LNCAP (cell line): Measurements from ENCODE around the gene CXCR4.

Experiments used
- CTCF ChIP-seq: fragments of 450-650 bp; IDR thresholded peaks from 2 replicates; pipeline ENCODE4 v1.5.1; 2017; ENCODE audit warnings: mild to moderate bottlenecking

Gene CXCR4

GRCh38 chr2:136130511-136130910, 12.6 kb upstream of the CXCR4 start:
- TF ChIP-seq CTCF, result no peak

GRCh38 chr2:136130045-136130444, 12.1 kb upstream of the CXCR4 start:
- no peak for TF ChIP-seq CTCF

- TF ChIP-seq CTCF, result no peak
Observed at GRCh38 chr2:136129601-136130000, 11.7 kb upstream of the CXCR4 start.

- TF ChIP-seq CTCF, result no peak
Observed at GRCh38 chr2:136128905-136129304, 11.0 kb upstream of the CXCR4 start.

GRCh38 chr2:136128366-136128765, 10.4 kb upstream of the CXCR4 start:
- TF ChIP-seq CTCF, result no peak

GRCh38 chr2:136127356-136127755, 9.4 kb upstream of the CXCR4 start:
- TF ChIP-seq CTCF, result no peak

GRCh38 chr2:136126421-136126926, 8.5 kb upstream of the CXCR4 start:
- TF ChIP-seq CTCF, result no peak

GRCh38 chr2:136126021-136126420, 8.1 kb upstream of the CXCR4 start:
- no peak for TF ChIP-seq CTCF
